Activated CD8-positive, alpha-beta memory T cell treated with anti-CD3 and anti-CD28 coated beads for 1 hour (primary cell): ENCODE measurements around the gene ATP5MK.
"Not testable (repeated sequence)": the region's sequence is repeated elsewhere in the genome, so short reads cannot be mapped to it uniquely, and the experiment has no call there.

Source experiments
- DNase-seq, 2 donors: peaks; one replicate each; pipeline ENCODE4 v3.0.0-alpha.2; 2020; ENCODE audit warnings: low read depth in 1 of 2; ENCODE audit errors: extremely low read depth in 1 of 2

Gene ATP5MK, protein sequence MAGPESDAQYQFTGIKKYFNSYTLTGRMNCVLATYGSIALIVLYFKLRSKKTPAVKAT

DNA sequence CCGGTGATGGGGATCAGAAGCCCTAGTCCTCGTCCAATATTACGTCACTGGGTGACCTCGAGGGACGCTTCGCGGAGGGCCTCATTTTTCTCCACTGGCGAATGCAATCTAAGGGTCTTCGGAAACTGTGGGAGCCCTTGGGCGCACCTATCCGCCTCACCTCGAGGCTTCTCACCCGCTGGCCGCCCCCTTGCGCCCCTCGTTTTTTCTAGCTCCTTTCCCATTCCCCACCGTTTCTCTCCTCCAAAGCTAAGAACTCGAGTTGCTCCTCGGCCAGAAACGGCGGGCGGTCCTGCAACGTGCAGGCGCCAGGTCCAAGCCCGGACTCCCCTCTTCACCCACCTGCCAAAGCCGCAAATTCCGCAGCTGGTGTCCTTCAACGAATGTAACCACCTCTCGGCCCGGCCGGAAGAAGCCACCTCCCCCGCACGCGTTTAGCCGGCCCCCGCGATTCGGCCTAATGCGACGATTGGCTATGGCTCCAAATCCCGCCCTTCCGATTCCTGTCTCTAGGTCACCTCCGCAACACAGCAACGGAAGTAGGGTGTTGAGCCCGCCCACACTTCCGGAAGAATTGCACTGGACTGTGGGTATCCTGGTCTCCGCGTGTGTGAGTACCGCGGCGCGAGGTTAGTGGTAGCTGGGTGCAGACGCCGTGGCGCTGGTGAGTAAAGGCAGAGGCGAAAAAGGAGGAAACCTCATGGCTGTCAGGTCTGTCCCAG lies at the start of gene ATP5MK, which contains the start of gene PDCD11:
Gene ATP5MK, minus strand, starts transcription at position 409 of the 722 bp plus-strand sequence. CDS start 4,018 bp downstream, outside the sequence.
Gene PDCD11, plus strand, starts transcription at position 560 of the 722 bp plus-strand sequence. CDS start 1,801 bp downstream, outside the sequence.
- DNase-seq, result peak; percentile 86

DNA sequence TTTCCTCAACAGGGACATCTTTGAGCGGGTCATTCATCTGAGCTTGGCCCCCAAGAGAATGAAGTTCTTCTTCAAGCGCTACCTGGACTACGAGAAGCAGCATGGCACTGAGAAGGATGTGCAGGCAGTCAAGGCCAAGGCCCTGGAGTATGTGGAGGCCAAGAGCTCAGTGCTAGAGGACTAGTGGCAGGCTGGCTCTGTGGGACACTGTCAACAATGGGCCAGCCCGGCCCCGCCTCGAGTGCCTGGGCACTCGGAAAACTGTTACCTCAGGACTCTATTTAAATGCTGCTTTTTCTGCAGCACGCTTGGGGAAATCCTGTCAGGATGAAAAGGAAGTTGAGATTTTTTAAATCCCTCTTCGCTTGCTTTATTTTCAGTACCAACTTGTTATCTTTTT lies 49.1 kb upstream of the ATP5MK start:
- no peak for DNase-seq

DNA sequence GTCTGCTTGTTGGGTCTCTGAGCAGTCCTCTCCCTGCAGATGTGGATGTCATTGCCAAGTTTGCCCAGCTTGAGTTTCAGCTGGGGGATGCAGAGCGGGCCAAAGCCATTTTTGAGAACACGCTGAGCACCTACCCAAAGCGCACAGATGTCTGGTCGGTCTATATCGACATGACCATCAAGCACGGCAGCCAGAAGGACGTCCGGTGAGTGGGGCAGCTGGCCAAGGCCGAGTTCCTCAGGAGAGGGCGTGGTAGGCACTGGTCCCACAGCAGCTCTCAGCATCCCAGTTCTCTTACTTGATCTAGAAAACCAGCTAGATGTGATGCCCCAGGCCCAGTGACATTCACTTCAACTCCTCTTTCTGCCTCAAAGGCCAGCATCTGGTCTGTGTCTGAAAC lies 48.2 kb upstream of the ATP5MK start:
- no peak for DNase-seq

DNA sequence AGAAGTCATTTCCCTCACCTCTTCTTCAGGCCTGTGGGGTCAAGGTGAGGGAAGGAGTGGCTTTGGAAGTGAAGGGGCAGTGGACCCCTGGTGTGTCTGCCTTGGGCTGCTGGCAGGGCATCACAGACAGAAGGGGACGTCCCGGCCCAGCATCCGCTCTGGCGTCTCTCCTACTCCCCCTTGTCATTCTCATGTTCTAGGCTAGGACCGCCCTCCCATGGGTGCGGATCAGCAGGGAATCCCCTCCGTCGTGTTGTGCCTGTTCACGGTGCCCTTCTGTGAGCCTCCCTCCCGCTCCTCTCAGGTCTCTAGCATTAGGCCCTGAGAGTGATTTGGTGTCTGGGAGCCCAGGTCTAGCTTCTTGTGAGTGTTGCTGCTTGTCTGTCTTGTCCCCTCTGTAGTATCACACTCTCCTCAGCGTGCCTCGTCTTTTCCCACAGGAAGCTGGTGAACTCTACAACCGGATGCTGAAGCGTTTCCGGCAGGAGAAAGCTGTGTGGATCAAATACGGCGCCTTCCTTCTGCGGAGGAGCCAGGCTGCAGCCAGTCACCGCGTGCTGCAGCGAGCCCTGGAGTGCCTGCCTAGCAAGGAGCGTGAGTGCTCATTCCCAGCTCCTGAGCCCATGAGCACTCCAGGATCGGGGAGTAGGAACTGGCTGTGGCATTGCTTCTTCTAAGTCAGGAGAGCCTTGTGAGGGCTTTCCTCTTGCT lies 47.4 kb upstream of the ATP5MK start:
- DNase-seq, result no peak

DNA sequence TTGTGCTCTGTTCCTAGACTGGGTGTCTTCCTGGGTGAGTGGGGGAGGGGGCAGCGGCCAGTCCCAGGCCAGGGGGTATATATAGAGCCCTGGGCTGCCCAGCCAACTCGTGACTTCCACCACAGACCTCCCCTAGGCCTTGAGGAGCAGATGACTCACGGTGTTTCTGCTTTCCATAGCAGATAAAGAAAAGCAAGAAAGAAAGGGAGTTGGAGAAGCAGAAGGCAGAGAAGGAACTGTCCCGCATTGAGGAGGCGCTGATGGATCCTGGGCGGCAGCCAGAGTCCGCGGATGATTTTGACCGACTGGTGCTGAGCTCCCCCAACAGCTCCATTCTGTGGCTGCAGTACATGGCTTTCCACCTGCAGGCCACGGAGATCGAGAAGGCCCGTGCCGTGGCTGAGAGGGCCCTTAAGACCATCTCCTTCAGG lies 45.8 kb upstream of the ATP5MK start:
- DNase-seq, result no peak

DNA sequence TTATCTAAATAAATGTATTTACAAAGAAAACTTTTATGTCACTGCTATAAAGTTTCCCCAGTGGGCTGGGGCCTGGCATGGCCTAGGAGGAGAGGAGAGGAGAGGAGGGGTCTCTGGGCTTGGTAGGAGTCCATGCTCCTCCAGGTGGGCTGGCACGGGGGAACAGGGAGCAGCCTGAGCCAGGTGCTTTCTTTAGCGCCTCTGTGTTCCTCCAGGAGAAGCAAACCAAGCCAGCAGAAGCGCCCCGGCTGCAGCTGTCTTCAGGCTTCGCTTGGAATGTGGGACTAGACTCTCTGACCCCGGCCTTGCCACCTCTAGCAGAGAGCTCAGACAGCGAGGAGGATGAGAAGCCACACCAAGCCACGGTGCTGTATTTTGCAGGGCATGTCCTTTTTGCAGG lies 45.3 kb upstream of the ATP5MK start:
- DNase-seq, result no peak

DNA sequence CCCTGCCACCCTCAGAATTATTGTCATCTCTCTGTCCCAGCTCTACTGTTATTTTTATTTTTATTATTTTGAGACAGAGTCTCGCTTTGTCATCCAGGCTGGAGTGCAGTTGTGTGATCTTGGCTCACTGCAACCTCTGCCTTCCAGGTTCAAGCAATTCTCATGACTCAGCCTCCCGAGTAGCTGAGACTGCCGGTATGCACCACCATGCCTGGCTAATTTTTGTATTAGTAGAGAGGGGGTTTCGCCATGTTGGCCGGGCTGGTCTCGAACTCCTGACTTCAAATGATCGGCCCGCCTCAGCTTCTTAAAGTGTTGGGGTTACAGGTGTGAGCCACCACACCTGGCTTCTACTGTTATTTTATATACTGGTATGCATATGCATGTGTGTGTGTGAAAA lies 44.9 kb upstream of the ATP5MK start:
- no peak for DNase-seq

DNA sequence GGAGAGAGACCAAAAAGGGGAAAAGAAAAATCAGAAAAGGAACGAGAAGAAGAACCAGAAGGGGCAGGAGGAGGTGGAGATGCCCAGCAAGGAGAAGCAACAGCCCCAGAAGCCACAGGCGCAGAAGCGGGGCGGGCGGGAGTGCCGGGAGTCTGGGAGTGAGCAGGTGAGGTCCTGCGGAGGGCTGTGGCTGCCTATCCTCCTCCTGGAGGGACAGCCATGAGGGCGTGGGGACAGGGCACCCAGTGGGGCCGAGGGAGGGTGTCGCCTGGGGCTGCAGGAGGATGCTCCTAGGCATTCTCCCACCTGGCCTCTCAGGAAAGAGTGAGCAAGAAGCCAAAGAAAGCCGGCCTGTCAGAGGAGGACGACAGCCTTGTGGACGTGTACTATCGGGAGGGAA lies 44.1 kb upstream of the ATP5MK start:
- no peak for DNase-seq

DNA sequence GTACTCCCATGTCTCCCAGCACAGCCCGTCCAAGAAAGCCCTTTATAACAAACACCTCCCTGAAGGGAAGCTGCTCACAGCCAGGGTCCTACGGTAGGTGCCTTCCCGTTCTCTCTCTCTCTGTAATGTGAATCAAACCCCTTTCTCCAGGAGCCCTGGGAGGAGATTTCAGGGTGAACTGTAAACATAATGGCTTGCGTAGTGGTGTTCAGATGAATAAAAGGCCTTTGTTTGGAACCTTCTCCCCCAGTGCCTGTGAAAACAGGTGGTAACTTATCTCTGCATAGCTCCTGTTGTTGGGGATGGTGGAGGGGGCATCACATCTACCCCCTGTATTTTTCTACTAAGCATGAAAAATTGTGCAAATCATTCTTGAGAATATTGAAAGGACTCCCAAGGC lies 43.5 kb upstream of the ATP5MK start:
- DNase-seq, result no peak

DNA sequence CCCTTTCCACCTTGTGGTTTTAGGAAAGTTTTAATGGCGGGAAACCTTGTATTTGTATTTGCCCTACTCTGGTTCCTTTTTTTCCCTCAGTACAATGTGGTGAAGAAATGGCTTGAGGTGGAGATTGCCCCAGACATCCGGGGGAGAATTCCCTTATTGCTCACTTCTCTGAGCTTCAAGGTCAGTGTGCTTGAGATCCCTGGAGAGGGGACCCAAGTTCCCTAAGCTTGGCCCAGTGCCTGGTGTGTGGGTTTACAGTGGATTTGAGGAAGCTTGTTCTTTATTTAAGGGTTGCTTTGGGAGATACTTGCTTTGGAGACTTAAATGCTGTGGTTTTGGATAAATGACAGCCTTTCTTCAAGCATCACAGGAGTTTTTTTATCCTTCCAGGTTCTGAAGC lies 37.6 kb upstream of the ATP5MK start:
- no peak for DNase-seq

DNA sequence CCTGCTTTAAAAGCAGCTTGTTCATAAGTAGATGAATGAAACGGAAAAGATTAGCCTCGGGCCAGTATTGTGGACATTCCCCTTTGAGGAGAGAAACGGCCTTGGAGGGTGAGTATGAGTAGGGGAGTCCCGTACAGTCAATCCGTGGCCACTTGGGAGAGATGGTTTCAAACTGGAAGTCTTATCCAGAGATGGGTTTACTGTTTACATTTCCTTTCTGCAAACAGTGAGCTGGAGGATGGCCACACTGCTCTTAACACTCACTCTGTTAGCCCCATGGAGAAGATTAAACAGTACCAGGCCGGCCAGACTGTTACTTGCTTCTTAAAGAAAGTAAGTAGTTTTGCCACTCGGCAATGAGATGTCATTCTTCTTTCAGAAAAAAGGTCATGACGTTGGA lies 35.6 kb upstream of the ATP5MK start:
- DNase-seq, result no peak

DNA sequence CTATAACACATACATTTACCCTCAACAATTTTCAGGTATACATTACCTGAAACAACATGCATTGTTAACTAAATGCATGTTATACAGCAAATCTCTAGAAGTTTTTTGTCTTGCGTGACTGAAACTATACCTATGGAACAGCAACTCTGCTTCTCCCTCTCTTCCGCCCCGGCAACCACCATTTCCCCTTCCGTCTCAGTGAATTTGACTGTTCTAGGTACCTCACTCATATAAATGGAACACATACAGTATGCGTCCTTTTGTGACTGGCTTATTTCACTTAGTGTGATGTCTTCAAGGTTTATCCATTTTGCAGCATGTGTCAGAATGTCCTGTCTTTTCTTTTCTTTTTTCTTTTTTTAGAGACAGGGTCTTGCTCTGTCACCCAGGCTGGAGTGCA lies 33.4 kb upstream of the ATP5MK start:
- DNase-seq, result no peak

DNA sequence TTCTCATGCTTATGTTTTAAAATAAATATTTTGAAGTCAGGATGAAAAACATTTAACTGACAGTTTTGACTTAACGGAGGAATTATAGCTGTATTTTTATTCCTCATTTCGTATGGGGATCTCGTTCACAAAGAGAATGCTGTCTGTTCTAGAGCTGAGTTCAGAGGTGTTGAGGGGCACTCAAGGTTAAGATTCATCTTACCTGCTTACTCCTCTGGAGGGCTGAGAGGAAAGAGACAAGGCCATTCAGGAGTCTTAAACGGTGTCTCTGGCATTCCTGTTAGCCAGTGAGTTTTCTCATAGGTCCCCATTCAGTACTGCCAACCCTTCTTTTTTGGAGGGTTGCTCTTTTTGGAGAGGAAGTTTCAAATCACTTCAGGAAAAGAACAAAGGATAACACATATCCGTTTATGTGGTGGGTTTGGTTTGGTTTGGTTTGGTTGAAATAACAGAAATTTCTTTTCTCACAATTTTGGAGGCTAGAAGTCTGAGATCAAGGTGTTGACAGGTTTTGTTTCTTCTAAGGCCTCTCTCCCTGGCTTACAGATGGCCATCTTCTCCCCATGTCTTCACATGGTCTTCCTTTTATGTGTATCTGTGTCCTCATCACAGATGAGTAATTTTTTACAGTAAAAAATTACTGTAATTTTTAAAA lies 32.8 kb upstream of the ATP5MK start:
- no peak for DNase-seq

DNA sequence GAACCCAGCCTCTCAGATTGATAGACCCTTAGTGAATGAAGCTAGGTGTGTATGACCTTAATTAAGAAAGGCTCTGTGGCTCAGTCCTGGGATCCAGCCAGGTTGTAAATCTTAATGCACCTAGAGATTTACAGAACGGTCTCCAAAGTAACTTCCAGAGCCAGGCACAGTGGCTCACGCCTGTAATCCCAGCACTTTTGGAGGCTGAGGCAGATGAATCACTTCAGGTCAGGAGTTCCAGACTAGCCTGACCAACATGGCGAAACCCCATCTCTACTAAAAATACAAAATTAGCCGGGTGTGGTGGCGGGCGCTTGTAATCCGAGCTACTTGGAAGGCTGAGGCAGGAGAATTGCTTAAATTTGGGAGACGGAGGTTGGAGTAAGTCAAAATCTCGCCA lies 31.6 kb upstream of the ATP5MK start:
- no peak for DNase-seq

DNA sequence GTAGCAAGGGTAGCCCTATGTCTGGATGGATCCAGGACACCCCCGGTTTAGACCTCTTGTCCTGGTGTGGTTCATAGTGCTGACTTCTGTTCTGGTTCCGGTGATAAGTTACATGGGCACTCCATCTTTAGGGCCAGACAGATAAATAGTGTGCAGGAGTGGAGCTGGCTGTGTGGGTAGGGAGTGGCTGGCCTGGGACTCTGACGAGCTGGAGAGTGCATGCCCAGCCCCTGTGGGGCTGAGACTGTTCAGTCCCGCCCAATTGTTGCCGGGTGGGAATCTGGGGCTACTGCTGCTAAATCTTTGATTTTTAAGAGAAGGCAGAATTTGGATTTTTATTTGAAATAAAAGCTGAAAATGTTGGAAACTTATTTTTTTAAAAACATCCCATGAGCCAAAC lies 27.5 kb upstream of the ATP5MK start:
- DNase-seq, result no peak

DNA sequence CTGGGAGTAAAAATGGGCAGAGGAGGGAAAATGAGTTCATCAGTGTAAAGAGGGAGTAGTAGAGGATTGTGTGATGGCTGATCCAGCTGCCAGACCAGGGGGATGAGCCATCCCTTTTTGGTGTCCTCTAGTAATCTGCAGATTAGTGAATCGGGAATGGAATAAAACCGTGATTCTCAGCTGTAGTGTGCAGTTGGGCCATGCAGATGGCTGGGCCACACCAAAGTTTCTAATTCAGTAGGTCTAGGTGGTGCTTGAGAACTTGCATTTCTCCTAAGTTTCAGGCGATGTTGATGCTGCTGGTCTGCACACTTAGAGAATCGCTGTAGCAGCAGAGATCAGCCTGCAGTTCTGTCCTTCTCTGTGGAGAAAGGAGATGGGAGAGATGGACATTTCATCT lies 22.8 kb upstream of the ATP5MK start:
- DNase-seq, result no peak

DNA sequence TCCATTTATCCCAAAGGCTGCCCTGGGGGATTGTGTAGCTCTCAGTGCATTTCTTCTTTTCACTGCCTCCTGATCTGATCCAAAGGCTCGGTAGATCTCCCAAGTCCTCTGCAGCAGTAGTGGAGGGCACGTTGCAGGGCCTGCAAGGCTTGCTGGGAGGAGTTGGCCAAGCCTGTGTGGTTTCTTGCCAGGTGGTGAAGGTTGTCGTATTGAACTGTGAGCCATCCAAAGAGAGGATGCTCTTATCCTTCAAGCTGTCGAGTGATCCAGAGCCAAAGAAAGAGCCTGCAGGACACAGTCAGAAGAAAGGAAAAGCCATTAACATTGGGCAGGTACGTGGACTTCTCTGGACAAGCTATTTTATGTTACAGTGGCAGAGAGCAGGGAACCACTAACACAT lies 21.3 kb upstream of the ATP5MK start:
- no peak for DNase-seq

DNA sequence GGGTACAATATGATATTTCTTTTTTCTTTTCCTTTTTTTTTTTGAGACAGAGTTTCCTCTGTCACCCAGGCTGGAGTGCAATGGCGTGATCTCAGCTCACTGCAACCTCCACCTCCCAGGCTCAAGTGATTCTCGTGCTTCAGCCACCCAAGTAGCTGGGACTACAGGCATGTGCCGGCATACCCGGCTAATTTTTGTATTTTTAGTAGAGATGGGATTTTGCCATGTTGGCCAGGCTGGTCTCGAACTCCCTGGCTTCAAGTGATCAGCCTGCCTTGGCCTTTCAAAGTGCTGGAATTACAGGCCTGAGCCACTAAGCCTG lies 20.8 kb upstream of the ATP5MK start:
- DNase-seq, result not testable (repeated sequence)

DNA sequence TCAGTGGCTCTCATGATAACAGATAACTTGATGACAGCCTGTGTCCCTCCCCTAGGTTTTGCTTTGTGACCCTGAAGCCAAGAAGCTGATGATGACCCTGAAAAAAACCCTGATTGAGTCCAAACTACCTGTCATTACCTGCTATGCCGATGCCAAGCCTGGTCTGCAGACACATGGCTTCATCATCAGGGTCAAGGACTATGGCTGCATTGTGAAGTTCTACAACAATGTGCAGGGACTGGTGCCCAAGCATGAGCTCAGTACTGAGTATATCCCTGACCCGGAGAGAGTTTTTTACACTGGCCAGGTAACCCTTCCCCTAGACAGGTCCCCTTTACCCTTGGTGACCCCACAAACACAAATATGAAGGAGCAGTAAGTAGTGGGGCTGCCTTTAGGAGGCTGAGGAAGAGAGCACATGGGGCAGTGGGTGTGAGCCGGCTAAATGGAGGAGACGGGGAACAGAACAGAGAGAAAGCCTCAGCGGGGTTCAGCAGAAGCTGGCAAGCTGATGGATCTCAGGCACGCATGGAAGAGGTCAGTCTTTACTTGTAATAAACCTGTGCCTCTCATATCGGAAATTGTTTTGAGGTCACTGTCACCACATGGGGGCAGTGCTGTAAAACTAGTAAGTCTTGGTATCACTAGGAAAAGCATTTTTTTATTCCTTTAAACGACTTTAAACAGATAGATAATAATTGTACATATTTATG lies 20.3 kb upstream of the ATP5MK start:
- peak; percentile 18 to 48 for DNase-seq

DNA sequence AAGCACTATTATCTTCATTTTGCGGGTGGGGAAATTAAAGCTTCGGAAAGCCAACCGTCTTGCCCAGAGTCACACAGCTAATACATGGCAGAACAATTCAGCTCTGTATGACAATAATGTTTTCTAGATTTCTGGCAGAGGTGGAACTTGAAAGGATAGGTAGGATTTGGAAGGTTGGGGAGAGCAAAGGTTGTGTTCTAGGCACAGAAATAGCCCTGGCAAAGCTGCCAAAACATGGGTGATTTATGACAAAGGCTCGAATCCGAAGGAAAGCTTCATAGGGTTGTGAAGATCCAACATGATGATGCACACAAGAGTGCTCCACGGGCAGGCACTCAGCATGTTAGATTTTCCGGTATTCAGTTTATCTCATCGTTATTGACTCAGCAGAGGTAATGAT lies 19.3 kb upstream of the ATP5MK start:
- DNase-seq, result no peak

DNA sequence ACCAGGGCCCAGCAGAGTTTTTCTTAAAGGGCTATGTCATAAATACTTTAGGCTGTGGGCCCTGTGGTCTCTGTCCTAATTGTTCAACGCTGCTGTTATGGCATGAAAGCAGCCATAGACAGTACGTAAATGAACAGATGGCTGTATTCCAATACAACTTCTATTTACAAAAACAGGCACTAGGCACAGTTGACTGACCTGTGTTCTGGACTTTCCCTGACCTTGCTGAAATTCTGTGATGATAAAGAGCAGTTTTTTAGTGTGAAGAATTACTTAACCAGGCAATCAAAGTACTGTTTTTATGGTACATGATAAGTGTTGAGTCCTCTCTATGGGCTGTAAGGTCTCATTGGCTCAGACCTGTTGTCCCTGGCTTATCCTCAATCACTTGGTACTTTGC lies 17.3 kb upstream of the ATP5MK start:
- no peak for DNase-seq
